HepG2 (cell line): ENCODE data around the gene IKZF2. TPM values are rescaled to one million over a fixed set of nuclear protein-coding genes. Genes with fewer than 3 reads are reported as not detected.

Experiments
- ATAC-seq: fragments of 200-7000 bp; cut with Tn5 transposase; 3 replicates; pipeline ENCODE4 v1.9.1; 2020; ENCODE audit warnings: mild to moderate bottlenecking, moderate library complexity
- BruUV-seq: library from RNA; stranded (reverse); fragments of 400-500 nt; replicated peaks from 2 replicates; lab custom pipeline; 2021; lab: Mats Ljungman, UMichigan
- CTCF ChIA-PET: fragments of 300-600 bp; formaldehyde crosslinking; extraction: SDS; loops from one replicate; lab custom pipeline; 2021; ENCODE audit warnings: low total read pairs, inconsistent platforms, low intra/inter-chr PET ratio; lab: Yijun Ruan, JAX
- POLR2A ChIA-PET: fragments of 350-600 bp; sonication (Branson Sonifier 250); formaldehyde crosslinking; loops from one replicate; lab custom pipeline; 2020; ENCODE audit warnings: antibody characterized with exemption, inconsistent platforms; lab: Yijun Ruan, JAX
- DNase-seq: peaks from one replicate; pipeline ENCODE4 v3.0.0-alpha.2; 2015; ENCODE audit warnings: low spot score
- FAIRE-seq: peaks from 3 replicates; lab custom pipeline; 2011; peaks lifted over from hg19 to GRCh38; lab: Jason Lieb, UNC
- H2AFZ ChIP-seq: one replicate; pipeline ENCODE4 v1.6.1; 2011; ENCODE audit warnings: low read length, inconsistent platforms
- H3K27ac ChIP-seq: fragments of 300-600 bp; 3 replicates; pipeline ENCODE4 v1.8.0; 2011; ENCODE audit warnings: mixed run types, mild to moderate bottlenecking, mixed read lengths, low read length, inconsistent platforms; ENCODE audit not compliant: insufficient read depth; ENCODE audit errors: extremely low read length
- H3K27me3 ChIP-seq, 2 experiments: fragments of 200-600 bp in 1 of 2; 2 replicates in 1 of 2; 3 replicates in 1 of 2; pipeline versions ENCODE4 v1.6.0 to v1.8.0; 2011; ENCODE audit warnings: low read length in 2 of 2, mild to moderate bottlenecking in 2 of 2, moderate library complexity in 2 of 2, inconsistent platforms in 1 of 2; ENCODE audit not compliant: insufficient read depth in 2 of 2, control insufficient read depth in 1 of 2
- H3K36me3 ChIP-seq, 2 experiments: fragments of 200-600 bp in 1 of 2; replicated peaks in 1 of 2; 2 replicates in 1 of 2; 3 replicates in 1 of 2; pipeline versions ENCODE4 v1.5.1 to v1.8.0; 2011; ENCODE audit warnings: low read length in 2 of 2, inconsistent platforms in 1 of 2; ENCODE audit not compliant: insufficient read depth in 2 of 2, control insufficient read depth in 1 of 2
- H3K4me1 ChIP-seq: 2 replicates; pipeline ENCODE4 v1.5.1; 2012; ENCODE audit warnings: low read length, inconsistent platforms; ENCODE audit not compliant: insufficient read depth
- H3K4me2 ChIP-seq: 2 replicates; pipeline ENCODE4 v1.6.0; 2011; ENCODE audit warnings: low read depth, low read length, inconsistent platforms
- H3K4me3 ChIP-seq, 3 experiments: fragments of 200-600 bp in 1 of 3; sonication (generic), shearing (Covaris generic) in 1 of 3; replicated peaks in 1 of 3; 2 replicates each; pipeline ENCODE4 v1.5.1; 2011 to 2016; ENCODE audit warnings: low read length in 3 of 3, inconsistent platforms in 2 of 3, low read depth in 2 of 3, mild to moderate bottlenecking in 2 of 3, control low read depth in 1 of 3, mixed read lengths in 1 of 3; ENCODE audit not compliant: insufficient read depth in 1 of 3
- H3K79me2 ChIP-seq: one replicate; pipeline ENCODE4 v1.6.1; 2011; ENCODE audit warnings: low read length, inconsistent platforms; ENCODE audit not compliant: insufficient read depth
- H3K9ac ChIP-seq: 2 replicates; pipeline ENCODE4 v1.6.0; 2011; ENCODE audit warnings: mild to moderate bottlenecking, low read depth, low read length, inconsistent platforms; ENCODE audit not compliant: insufficient read depth
- H3K9me3 ChIP-seq: 2 replicates; pipeline ENCODE4 v1.5.1; 2012; ENCODE audit warnings: mild to moderate bottlenecking, low read length
- H4K20me1 ChIP-seq: 2 replicates; pipeline ENCODE4 v1.6.0; 2011; ENCODE audit warnings: inconsistent platforms, mild to moderate bottlenecking, low read length, moderate library complexity; ENCODE audit not compliant: insufficient read depth
- GPN1 ChIP-seq: sonication (generic); formaldehyde crosslinking; IDR thresholded peaks from 2 replicates; pipeline ENCODE4 v1.5.1; 2020; ENCODE audit warnings: missing genetic modification reagents, borderline replicate concordance
- KDM4B ChIP-seq: sonication (generic); formaldehyde crosslinking; IDR thresholded peaks from 2 replicates; pipeline ENCODE4 v1.4.0; 2020; ENCODE audit warnings: missing genetic modification reagents
- MTA3 ChIP-seq: sonication (generic); formaldehyde crosslinking; IDR thresholded peaks from 2 replicates; pipeline ENCODE4 v1.4.0; 2020; ENCODE audit warnings: missing genetic modification reagents
- PCBP1 ChIP-seq: fragments of 200-400 bp; formaldehyde crosslinking; IDR thresholded peaks from 2 replicates; pipeline ENCODE4 v1.6.1; 2017; ENCODE audit warnings: mild to moderate bottlenecking, low read depth, low read length, borderline replicate concordance
- SAP130 ChIP-seq: IDR thresholded peaks from 2 replicates; pipeline ENCODE4 v1.6.1; 2016; ENCODE audit warnings: low read depth
- SYNCRIP ChIP-seq: fragments of 200-400 bp; formaldehyde crosslinking; IDR thresholded peaks from 2 replicates; pipeline ENCODE4 v1.6.1; 2018; ENCODE audit warnings: mild to moderate bottlenecking, low read depth, low read length; ENCODE audit not compliant: insufficient read depth
- ZC3H13 ChIP-seq: sonication (generic); formaldehyde crosslinking; IDR thresholded peaks from 2 replicates; pipeline ENCODE4 v1.8.1; 2023; ENCODE audit warnings: mild to moderate bottlenecking, missing genetic modification reagents, moderate library complexity
- ZFYVE20 ChIP-seq: sonication (generic); formaldehyde crosslinking; IDR thresholded peaks from 2 replicates; pipeline ENCODE4 v1.8.0; 2023; ENCODE audit warnings: low read depth, mild to moderate bottlenecking, moderate library complexity, missing genetic modification reagents, borderline replicate concordance
- ZNF331 ChIP-seq: sonication (generic); formaldehyde crosslinking; IDR thresholded peaks from 2 replicates; pipeline ENCODE4 v1.4.0; 2020; ENCODE audit warnings: missing genetic modification reagents
- WGBS: methylation state at CpG from one replicate; pipeline ENCODE4 v1.1.6; 2017; ENCODE audit warnings: low lambda C conversion rate; 5-methylcytosine and 5-hydroxymethylcytosine counted together
- in situ Hi-C: cut with HindIII; loops from 2 replicates; pipeline ENCODE4 v1.10.0; 2017; ENCODE audit warnings: low pct_unique_long_range_greater_than_20kb; ENCODE audit not compliant: extremely low pct_ligation_motif_present
- intact Hi-C: fragments of 100-400 bp; cut with micrococcal nuclease; formaldehyde crosslinking; loops from one replicate; pipeline ENCODE4 v1.10.0; 2022; ENCODE audit not compliant: unreplicated experiment
- polyA plus RNA-seq, 8 experiments: library from polyadenylated mRNA; depleted of rRNA in 3 of 8; stranded (reverse) in 7 of 8; unstranded in 1 of 8; fragments of >200 nt; fragmentation: Illumina TruSeq in 4 of 8; extraction: Trizol in 4 of 8; gene quantifications; 2 replicates each; pipeline versions ENCODE4 v1.2.1 to v1.2.3, GENCODE V29; 2011 to 2016; ENCODE audit warnings: low read depth in 4 of 8, missing spikeins in 1 of 8, mixed read lengths in 1 of 8; ENCODE audit not compliant: insufficient read depth in 1 of 8
- total RNA-seq, 5 experiments: library from RNA; depleted of rRNA; stranded (reverse); fragments of >200 nt; fragmentation: Illumina TruSeq; extraction: Trizol; gene quantifications; 2 replicates each; pipeline ENCODE4 v1.2.3, GENCODE V29; 2016; ENCODE audit warnings: low read depth in 1 of 5
- TF ChIP-seq, protein P1 (sequence below): IDR thresholded peaks from 2 replicates; pipeline ENCODE4 v1.6.1; 2016
- TF ChIP-seq, protein P2 (sequence below): sonication (generic); formaldehyde crosslinking; IDR thresholded peaks from 2 replicates; pipeline ENCODE4 v1.5.1; 2020; ENCODE audit warnings: missing genetic modification reagents, mild to moderate bottlenecking, borderline replicate concordance
- TF ChIP-seq, protein P3 (sequence below): sonication (generic); formaldehyde crosslinking; IDR thresholded peaks from 2 replicates; pipeline ENCODE4 v1.5.1; 2020; ENCODE audit warnings: mild to moderate bottlenecking, missing genetic modification reagents
- TF ChIP-seq, protein P4 (sequence below): sonication (generic); formaldehyde crosslinking; IDR thresholded peaks from 2 replicates; pipeline ENCODE4 v1.8.0; 2022; ENCODE audit warnings: missing genetic modification reagents, mild to moderate bottlenecking, borderline replicate concordance

Gene IKZF2
- total and polyA plus RNA-seq, 2 of the 13 experiments (the other 11 are each of a cell fraction or from before 2014, with no cell fraction given), result 0.18 to 0.86 TPM

DNA sequence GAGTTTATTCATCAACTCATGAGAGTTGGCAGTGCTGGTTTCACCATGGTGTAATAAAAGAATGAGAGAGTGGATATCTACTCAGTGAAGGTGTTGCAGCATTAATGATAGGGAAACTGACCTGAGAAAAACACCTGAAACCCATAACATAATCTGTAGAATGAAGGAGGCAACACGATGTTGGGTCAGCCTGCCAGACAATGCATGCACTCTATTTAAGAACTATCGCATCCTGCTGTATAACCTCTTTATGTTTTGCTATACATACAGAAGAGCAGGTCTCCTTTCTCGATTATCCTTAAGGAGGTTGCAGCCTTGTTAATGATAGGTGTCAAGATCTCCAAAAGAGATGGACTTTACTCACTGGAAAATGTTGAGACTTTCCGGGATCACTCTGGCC lies 65.9 kb downstream of the IKZF2 start:
- H3K4me2 ChIP-seq, result no peak overlapping the region
- TF ChIP-seq, protein P1, sequence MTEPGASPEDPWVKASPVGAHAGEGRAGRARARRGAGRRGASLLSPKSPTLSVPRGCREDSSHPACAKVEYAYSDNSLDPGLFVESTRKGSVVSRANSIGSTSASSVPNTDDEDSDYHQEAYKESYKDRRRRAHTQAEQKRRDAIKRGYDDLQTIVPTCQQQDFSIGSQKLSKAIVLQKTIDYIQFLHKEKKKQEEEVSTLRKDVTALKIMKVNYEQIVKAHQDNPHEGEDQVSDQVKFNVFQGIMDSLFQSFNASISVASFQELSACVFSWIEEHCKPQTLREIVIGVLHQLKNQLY (CRISPR knock-in tag), result no peak
- TF ChIP-seq MTA3 (CRISPR knock-in tag), result no peak
- TF ChIP-seq PCBP1, result no peak
- TF ChIP-seq GPN1, result no peak
- no peak for TF ChIP-seq ZNF331 (CRISPR knock-in tag)
- no peak for TF ChIP-seq ZC3H13 (CRISPR knock-in tag)
- TF ChIP-seq, protein P2, sequence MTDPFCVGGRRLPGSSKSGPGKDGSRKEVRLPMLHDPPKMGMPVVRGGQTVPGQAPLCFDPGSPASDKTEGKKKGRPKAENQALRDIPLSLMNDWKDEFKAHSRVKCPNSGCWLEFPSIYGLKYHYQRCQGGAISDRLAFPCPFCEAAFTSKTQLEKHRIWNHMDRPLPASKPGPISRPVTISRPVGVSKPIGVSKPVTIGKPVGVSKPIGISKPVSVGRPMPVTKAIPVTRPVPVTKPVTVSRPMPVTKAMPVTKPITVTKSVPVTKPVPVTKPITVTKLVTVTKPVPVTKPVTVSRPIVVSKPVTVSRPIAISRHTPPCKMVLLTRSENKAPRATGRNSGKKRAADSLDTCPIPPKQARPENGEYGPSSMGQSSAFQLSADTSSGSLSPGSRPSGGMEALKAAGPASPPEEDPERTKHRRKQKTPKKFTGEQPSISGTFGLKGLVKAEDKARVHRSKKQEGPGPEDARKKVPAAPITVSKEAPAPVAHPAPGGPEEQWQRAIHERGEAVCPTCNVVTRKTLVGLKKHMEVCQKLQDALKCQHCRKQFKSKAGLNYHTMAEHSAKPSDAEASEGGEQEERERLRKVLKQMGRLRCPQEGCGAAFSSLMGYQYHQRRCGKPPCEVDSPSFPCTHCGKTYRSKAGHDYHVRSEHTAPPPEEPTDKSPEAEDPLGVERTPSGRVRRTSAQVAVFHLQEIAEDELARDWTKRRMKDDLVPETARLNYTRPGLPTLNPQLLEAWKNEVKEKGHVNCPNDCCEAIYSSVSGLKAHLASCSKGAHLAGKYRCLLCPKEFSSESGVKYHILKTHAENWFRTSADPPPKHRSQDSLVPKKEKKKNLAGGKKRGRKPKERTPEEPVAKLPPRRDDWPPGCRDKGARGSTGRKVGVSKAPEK, result no peak
- TF ChIP-seq, protein P3, sequence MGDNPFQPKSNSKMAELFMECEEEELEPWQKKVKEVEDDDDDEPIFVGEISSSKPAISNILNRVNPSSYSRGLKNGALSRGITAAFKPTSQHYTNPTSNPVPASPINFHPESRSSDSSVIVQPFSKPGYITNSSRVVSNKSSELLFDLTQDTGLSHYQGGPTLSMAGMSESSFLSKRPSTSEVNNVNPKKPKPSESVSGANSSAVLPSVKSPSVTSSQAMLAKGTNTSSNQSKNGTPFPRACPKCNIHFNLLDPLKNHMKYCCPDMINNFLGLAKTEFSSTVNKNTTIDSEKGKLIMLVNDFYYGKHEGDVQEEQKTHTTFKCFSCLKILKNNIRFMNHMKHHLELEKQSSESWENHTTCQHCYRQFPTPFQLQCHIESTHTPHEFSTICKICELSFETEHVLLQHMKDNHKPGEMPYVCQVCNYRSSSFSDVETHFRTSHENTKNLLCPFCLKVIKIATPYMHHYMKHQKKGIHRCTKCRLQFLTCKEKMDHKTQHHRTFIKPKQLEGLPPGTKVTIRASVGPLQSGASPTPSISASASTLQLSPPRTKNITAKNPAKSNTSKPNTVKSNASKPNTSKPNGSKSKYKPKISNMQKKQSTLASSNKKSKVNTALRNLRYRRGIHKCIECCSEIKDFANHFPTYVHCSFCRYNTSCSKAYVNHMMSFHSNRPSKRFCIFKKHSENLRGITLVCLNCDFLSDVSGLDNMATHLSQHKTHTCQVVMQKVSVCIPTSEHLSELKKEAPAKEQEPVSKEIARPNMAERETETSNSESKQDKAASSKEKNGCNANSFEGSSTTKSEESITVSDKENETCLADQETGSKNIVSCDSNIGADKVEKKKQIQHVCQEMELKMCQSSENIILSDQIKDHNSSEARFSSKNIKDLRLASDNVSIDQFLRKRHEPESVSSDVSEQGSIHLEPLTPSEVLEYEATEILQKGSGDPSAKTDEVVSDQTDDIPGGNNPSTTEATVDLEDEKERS (CRISPR knock-in tag), result no peak
- TF ChIP-seq, protein P4, sequence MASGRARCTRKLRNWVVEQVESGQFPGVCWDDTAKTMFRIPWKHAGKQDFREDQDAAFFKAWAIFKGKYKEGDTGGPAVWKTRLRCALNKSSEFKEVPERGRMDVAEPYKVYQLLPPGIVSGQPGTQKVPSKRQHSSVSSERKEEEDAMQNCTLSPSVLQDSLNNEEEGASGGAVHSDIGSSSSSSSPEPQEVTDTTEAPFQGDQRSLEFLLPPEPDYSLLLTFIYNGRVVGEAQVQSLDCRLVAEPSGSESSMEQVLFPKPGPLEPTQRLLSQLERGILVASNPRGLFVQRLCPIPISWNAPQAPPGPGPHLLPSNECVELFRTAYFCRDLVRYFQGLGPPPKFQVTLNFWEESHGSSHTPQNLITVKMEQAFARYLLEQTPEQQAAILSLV, result no peak
- TF ChIP-seq SAP130 (CRISPR knock-in tag), result no peak
- no peak for TF ChIP-seq SYNCRIP
- TF ChIP-seq KDM4B (CRISPR knock-in tag), result no peak
- no peak for TF ChIP-seq ZFYVE20 (CRISPR knock-in tag)
- ChIA-PET POLR2A (no interaction called here), CTCF (no interaction called here)
- H3K4me1 ChIP-seq, result no peaks in the 10 kb centered on the region
- H3K36me3 ChIP-seq, result no peaks in the 10 kb centered on the region
- ATAC-seq (no peak), FAIRE-seq (no peak), DNase-seq (no peak)
- no peak overlapping the region for H3K9ac ChIP-seq
- no peak overlapping the region for H3K27ac ChIP-seq
- H3K79me2 ChIP-seq, result no peaks in the 10 kb centered on the region
- no peaks in the 10 kb centered on the region for H4K20me1 ChIP-seq
- intact Hi-C loops, result no loop called here
- 27% methylated on average over 4 of the region's 4 CpGs for WGBS
- no peaks in the 10 kb centered on the region for H3K9me3 ChIP-seq
- no TSS peak for BruUV-seq
- in situ Hi-C loops, result no loop called here
- H3K4me3 ChIP-seq, result no peak overlapping the region
- H3K27me3 ChIP-seq, result no peaks in the 10 kb centered on the region
- no peak overlapping the region for H2AFZ ChIP-seq
